ENCODE data around the gene WDR90.
A peak's percentile ranks its signal among the peaks of the same experiment; 100 is the strongest.

Gene WDR90

GRCh38 chr16:692356-693108, 43.4 kb downstream of the WDR90 start:
- no peak for DNase-seq

DNA sequence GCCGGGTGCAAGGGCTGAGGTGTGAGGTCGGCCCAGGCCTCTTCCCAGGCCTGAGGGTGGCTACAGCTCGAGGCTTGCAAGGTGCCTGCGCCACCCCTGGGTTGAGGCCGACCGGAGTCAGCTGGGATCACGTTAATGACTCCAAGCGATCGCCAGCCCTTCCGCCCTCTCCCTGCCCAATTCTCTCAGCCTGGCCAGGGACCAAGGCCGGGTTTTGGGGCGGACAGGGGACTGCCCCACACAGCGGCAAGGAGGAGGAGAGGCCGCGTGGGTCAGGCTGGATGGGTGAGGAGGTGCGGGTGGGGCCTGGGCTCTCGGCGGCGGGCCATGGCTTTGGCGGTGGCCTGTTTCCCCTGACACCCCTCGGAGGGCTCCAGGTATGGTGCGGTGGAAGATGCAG, 44.2 kb downstream of the WDR90 start:
- no peak for DNase-seq

- no peak for DNase-seq
These were observed 44.6 kb downstream of the WDR90 start for GRCh38 chr16:693766-694165.

DNA sequence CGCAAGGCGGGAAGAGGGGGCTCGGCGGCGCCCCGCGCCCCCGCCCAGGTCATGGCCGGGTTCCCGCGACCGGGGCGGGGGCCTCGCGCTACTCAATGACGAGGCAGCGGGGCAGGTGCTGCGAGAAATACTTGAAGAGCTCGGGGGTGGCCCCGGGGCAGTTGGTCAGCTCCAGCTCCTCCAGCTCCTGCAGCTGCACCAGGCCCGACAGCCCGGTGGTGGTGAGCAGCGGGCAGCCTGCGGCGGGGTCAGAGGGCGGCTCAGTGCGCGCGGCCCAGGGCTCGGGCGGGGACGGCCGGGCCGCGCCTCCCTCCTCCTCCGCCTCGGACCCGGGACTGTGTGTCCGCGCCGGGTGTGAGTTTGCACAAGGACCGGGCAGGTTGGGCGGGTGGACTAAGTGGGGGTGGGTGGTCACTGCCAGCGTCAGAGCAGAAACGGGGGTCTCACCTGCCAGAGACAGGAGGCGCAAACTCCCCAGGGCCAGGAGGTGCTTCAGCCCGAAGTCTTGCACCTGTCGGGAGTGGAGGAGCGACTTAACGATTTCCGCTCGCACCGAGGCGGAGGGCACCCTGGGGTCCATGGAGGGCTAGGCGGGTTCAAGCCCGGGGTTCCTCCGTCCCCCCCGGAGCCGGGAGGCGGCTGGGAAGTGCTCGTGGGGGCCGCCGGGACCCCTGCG, 45.2 kb downstream of the WDR90 start:
- no peak for DNase-seq

- no peak for DNase-seq
These were observed 45.7 kb downstream of the WDR90 start for GRCh38 chr16:694863-695354.

DNA sequence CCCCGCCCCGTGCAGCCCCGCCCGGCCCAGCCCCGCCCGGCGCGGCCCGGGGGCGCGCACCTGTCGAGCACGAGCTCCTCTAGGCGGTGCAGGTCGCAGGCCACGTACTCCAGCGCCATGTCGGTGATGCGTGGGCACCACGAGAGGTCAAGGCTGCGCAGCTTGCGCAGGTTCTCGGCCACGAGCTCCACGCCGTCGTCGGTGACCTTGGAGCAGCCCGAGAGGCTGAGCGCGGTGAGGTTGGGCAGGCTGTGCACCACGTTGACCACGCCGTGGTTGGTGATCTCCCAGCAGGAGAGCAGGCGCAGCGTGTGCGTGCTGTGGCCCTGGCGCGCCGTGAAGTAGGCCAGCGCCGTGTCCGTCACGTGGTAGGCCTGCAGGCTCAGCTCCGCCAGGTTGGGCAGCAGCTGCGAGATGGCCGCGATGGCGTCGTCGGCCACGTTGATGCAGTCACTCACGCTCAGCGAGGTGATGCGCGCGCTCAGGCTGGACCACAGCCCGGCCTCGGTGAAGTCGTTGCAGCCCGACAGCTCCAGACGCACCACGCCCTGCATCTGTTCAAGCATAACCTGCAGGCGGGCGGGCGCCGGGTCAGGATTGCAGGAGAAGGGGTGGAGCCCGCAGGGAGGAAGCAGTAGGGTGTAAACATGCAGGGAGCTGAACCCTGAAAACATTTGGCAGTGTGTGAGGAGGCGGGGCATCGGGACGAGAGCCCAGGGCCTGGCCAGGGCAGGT, 46.4 kb downstream of the WDR90 start:
- DNase-seq, result peak; percentile 95

GRCh38 chr16:698911-699671, 49.9 kb downstream of the WDR90 start:
- DNase-seq, result no peak

DNA sequence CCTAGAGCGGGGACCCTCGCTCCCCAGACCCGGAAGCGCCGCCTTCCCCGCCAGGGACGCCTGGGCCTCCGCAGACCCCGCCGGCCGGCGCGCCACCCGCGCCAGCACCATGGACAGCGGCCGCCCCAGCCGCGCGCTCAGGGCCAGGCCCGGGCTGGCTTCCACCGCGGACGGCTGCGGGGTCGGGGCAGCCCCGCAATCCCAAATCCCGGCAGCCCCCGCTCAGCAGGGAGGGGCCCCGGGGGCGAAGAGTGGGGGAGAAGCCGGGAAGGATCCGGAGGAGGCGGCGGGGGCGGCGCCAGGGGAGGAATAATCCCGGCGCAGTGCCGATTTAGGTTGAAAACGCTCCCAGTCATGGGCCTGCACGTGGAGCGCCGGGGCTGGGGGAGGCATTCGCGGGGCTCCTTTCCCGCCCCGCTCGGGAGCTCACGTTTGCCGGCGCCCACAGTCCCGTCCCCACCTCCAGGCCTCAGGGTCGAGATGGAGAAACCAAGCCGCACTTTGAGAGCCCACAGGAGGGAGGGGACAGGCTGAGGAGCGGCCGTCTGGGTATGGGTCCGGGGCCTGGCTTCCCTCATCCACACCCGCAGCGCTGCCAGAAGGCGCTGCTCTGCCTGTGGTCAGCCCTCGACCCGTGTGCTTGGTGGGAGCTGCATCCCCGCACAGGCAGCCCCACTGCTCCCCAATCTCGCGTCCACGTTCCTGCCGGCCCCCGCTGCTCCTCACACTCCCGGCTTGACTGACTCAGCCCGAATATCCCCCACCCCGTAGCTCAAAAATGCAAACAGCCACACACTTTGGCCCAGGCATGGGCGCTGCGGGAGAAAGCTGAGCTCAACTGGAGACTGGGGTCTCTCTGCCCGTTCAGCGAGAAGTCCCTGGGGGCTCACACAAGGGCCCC, 51.8 kb downstream of the WDR90 start:
- no peak for DNase-seq

- no peak for DNase-seq
These were observed 53.2 kb downstream of the WDR90 start for GRCh38 chr16:702341-702740.

- DNase-seq, result no peak
These were observed 54.2 kb downstream of the WDR90 start for GRCh38 chr16:703406-703805.

DNA sequence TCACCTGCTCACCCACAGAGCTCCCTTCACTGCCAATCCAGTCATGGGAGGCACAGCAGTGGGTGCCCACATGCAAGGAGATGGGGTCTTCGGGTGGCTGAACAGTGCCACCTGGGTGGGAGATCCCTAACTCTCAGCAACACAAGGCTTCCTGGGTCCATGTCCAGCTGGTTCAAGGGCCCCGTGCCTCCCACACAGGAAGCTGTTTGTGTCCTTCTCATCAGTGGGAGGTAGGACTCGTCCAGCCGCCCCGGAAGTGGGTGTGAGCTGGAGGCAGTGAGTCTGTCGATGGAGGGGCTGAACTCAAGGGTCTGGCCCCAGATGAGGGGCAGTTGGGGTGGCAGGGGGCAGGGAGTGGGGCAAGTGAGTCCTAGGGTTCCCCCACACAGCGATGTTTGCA, 54.9 kb downstream of the WDR90 start:
- no peak for DNase-seq

GRCh38 chr16:704552-705380, 55.6 kb downstream of the WDR90 start:
- DNase-seq, result no peak

DNA sequence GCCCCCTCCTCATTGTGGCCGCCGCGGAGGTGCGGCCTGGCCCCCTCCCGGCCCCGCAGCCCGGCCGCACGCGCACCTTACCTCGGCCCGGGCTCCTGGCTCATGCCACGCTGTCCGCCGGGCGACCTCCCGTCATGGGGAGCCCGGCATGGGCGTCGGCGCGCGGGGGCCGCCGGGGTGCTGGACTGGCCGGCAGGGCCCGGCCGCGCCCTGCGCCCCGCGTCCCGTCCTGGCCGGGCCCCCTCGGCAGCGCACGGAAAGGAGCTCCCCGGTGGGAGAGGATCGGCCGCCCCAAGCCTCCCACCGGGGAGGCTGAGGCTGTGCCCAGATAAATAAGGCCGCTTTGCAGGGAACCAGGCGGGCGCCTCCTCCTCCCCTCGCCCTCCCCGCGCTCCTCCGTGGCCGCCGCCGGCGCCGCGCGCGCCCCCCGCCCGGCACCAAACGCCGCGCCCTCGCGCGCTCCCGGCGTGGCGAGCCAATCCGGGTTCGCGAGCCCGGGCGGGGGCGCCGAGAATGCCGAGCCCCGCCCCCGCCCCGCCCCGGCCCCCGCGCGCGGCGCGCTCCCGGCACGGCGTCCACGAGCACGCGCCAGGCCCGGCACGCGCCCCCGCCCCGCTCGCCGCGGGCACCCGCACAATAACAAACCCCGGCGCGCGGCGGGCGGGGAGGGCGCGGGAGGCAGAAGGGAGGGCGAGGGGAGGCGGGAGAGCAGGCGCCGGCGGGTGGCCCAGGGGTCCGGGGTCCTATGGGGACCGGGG, 56.4 kb downstream of the WDR90 start, which contains the start of gene FBXL16:
TSS of gene FBXL16 (minus strand) at position 371 of the 758 bp plus-strand sequence. CDS start 8,396 bp downstream, outside the sequence.
- DNase-seq, result peak; percentile 27

- DNase-seq, result no peak
These were observed 57.3 kb downstream of the WDR90 start for GRCh38 chr16:706189-707061.

DNA sequence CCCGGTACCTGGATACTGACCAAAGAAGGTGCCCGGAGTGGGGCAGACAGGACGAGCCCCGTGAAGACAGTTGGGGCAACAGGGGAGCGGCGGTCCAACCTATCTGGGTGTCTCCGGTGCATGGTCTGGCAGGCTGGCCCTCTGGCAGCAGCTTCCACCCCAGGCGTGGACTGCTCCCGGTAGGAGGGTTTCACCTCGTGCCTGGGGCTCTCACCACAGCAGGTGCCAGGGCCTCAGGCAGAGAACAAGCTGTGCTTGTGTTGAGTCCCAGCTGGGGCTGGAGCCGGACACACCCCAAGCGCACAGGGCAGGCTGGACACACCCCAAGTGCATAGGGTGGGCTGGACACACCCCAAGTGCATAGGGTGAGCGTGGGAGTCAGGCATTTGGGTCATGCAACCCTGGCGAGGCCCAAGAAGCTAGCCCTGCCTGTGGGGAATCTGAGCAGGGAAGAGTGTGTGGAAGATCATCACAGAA, 57.9 kb downstream of the WDR90 start:
- peak; percentile 27 for DNase-seq

DNA sequence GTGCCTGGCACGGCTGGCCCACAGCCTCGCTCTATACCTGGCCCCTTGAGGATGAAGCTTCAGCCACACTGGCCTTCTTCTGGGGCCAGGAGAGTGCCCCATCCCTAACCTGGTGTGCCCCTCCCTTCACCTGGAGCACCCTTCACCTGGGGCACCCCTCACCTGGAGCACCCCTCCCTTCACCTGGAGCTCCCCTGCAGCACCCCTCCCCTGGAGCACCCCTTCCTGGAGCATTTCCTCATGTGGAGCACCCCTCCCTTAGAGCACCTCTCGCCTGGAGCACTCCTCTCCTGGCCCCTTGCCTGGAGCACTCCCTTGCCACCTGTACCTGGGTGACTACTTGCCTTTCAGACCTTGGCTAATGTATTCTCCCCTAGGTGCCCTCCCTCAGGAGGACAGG, 58.9 kb downstream of the WDR90 start:
- no peak for DNase-seq

- no peak for DNase-seq
These were observed 59.8 kb downstream of the WDR90 start for GRCh38 chr16:708959-709358.

GRCh38 chr16:709566-710499, 60.7 kb downstream of the WDR90 start:
- peak; percentile 92 for DNase-seq

All from DMS153 (cell line).